Activated CD8-positive, alpha-beta memory T cell treated with anti-CD3 and anti-CD28 coated beads, Interleukin-2, amount 50 U/mL, for 24 hours (primary cell): Measurements from ENCODE around the gene SLC6A18.

Experiments used
- DNase-seq: peaks from one replicate; pipeline ENCODE4 v3.0.0-alpha.2; 2020; ENCODE audit errors: extremely low read depth

Gene SLC6A18

DNA sequence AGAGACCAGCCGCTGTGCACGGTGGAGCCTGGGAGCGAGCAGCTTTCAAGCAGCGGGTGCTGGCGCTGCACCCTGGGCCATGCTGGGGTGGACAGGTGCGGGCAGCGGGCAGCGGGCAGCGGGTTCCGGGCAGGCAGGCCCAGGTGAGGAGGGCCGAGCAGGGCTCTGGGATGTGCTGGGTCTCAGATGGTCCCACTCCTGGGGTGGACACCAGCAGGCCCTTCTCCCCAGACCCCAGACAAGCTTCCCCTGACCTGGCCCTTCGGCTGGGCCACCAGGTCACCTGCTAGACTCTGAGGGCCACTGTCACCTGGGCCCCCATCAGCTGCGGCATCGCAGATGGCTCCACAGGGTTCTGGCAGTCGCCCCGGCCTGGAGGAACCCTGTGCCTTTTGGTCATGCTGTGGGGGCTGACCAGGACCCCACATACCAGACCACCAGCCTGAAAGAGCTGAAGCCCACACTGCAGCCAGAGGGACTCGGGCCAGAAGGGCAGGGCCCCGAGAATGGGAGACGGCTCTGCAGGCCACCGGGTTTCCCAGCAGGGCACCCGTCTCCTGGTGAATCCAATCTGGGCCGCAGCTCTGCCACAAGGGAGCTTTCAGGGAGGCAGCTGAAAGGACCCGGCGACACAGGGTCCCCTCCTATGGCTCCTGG is 21.7 kb upstream of the SLC6A18 start:
- DNase-seq: no peak

- no peak for DNase-seq
Measured at GRCh38 chr5:1203968-1204692, 21.1 kb upstream of the SLC6A18 start.

DNA sequence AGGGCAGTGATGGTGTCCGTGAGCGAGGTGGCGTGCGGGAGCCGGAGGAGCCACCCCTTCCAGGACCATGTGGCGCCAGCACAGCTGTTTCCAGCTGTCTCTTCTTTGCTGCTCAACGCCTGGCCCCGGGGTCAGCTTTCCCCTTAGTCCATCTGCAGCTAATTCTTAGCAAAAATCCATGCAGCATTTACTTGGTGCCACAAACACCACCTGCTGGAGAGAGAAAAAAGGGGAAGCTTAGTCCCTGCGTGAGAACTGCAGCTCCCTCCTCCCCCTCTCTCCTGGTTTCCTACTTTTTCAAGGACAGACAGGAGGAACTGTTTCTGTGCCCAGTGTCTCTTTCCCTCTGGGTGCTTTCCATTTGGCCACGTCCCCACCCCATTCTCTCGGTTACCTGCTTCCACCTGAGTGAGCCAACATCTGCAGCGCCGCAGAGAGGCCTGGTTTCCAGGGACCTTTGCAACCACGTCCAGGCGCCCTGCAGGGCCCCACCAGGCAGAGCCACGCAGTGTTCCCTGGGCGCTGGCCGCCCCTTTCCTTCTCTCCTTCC is 20.4 kb upstream of the SLC6A18 start:
- DNase-seq: no peak

GRCh38 chr5:1205255-1206180 is 19.7 kb upstream of the SLC6A18 start:
- no peak for DNase-seq

GRCh38 chr5:1206521-1207412 is 18.4 kb upstream of the SLC6A18 start:
- DNase-seq: no peak

DNA sequence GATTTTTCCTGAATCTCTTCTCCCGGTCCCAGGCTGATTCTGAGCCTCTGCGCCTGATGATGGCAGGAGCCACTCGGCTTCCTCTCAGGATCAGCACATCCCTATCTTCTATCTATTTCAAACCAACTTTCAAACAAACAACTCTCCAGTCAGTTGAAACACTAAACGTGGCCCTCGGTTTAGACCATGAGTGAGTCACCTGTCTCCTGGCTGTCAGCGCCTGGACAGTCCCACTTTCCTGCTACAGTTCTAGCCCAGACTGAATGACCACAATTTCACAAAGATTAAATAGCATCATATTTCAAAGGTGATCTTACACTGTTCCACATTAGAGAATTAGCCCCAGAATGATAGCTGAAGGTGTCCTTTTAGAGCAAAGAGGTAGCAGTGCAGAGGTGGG is 17.6 kb upstream of the SLC6A18 start:
- no peak for DNase-seq

- no peak for DNase-seq
Measured at GRCh38 chr5:1208221-1208742, 16.9 kb upstream of the SLC6A18 start.

GRCh38 chr5:1208743-1209488 is 16.3 kb upstream of the SLC6A18 start:
- DNase-seq: no peak

DNA sequence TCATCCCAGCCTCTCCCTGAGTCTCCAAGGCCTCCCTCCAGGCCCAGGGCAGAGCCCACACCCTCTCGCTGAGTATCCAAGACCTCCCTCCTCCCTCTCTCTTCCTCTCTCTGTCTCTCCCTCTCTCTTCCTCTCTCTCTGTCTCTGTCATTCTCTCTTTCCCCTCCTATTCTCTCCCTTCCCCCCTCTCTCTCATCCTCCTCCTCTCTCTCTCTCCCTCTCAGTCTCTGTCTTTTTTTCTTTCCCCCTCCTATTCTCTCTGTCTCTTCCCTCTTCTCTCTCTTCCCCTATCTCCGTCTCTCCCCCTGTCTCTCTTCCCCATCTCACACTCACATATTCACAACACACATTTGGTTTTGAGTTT is 15.7 kb upstream of the SLC6A18 start:
- DNase-seq: no peak

GRCh38 chr5:1209896-1210776 is 15.0 kb upstream of the SLC6A18 start:
- no peak for DNase-seq

GRCh38 chr5:1210832-1211251 is 14.3 kb upstream of the SLC6A18 start:
- no peak for DNase-seq

- DNase-seq: no peak
Measured at GRCh38 chr5:1211701-1212100, 13.5 kb upstream of the SLC6A18 start.

DNA sequence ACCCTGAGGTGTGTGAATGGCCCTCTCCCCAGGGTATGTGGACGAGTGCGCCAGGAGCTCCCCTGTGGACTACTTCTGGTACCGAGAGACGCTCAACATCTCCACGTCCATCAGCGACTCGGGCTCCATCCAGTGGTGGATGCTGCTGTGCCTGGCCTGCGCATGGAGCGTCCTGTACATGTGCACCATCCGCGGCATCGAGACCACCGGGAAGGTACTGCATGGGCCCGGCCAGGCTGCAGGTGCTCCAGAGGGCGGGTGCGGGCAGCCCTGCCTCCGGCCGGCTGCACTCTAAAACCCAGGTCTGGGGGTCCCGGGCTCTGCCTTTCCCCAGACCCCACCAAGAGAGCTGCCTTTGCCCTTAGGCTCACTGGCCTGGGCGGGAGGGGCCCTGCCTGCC is 12.9 kb upstream of the SLC6A18 start:
- DNase-seq: no peak

DNA sequence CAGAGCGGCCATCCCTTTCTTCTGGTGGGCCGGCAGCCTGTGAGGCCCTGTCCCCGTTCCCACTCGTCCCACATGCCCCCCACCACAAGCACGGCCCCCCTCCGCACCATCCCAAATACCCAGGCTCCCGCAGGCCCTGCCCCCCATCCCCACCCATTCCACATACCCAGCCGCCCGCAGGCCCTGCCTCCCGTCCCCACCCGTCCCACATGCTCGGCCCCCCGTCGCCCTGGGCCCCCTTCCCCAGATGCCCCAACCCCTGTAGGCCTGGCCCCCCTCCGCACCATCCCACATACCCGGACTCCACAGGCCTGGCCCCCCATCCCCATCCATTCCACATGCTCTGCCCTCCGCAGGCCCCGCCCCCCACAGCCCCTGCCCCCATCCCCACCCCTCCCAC is 12.3 kb upstream of the SLC6A18 start:
- DNase-seq: no peak

GRCh38 chr5:1213508-1214162 is 11.5 kb upstream of the SLC6A18 start:
- DNase-seq: no peak

DNA sequence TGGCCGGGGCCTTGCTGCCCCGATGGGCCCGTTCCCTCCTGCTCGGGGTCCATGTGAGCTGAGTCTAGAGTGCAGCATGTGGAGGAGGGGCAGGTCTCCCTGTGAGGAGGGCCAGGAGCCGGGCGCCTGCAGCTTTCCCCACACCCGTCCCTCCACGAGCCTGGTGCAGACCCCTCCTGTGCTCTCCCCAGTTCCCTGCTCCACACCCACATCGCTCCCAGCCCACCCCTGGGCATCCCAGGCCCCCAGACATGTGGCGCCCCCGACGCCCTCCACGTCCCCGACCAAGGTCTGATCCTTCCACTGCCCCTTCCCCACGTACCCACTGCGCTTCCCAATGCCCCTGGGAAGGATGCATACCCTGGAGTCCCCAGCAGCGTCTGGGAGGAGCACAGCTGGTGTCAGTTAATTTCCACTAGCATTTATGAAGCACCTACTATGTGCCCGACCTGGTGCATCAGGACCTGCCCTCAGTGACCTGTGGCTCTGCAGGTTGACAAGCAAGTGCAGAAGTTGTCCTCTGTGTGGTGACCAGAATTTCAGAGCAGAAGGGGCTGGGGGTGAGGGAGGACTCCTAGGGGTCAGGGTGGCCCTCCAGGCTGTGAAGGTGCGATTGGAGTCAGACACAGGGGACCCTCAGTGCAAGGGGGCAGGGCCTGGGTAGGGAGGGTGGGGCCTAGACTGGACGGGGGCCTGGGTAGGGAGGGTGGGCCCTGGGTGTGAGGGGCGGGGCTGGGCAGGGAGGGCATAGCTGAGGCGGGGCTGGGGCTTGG is 10.8 kb upstream of the SLC6A18 start:
- DNase-seq: no peak

- no peak for DNase-seq
Measured at GRCh38 chr5:1214936-1215220, 10.3 kb upstream of the SLC6A18 start.
